Measurements from ENCODE around the gene BOLA1.

BOLA1 gene

DNA sequence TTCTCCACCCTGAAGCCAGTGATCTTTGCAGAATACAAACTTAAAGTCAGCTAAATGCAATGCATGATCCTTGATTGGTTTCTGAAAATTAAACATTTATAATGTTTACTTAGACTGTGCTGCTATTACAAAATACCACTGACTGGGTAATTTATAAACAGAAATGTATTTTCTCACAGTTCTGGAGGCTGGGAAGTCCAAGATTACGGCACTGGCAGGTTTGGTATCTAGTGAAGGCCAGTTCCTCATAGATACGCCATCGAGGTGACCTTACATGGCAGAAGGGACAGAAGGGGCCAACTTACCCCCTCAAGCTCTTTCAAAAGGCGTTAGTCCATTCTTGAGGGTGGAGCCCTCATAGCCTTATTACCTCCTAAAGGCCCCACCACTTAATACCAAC is 2.8 kb upstream of the BOLA1 start:
- Histone ChIP-seq H3K27me3 (ENCODE audit: control insufficient read depth, insufficient read depth, low read length) (no peaks in the 10 kb centered on the region), H3K9me3 (ENCODE audit: control insufficient read depth, low read length) (no peaks in the 10 kb centered on the region), H2AFZ (no peak overlapping the region), H3K27ac (no peak overlapping the region), H3K4me3 (ENCODE audit: low read depth, low read length) (no peak overlapping the region), H3K4me2 (ENCODE audit: low read length) (no peak overlapping the region), H3K36me3 (ENCODE audit: control insufficient read depth, insufficient read depth, low read length) (no peaks in the 10 kb centered on the region), H3K4me1 (no peaks in the 10 kb centered on the region), H3K79me2 (no peaks in the 10 kb centered on the region), H3K9ac (no peak overlapping the region)
- TF ChIP-seq, protein P1, sequence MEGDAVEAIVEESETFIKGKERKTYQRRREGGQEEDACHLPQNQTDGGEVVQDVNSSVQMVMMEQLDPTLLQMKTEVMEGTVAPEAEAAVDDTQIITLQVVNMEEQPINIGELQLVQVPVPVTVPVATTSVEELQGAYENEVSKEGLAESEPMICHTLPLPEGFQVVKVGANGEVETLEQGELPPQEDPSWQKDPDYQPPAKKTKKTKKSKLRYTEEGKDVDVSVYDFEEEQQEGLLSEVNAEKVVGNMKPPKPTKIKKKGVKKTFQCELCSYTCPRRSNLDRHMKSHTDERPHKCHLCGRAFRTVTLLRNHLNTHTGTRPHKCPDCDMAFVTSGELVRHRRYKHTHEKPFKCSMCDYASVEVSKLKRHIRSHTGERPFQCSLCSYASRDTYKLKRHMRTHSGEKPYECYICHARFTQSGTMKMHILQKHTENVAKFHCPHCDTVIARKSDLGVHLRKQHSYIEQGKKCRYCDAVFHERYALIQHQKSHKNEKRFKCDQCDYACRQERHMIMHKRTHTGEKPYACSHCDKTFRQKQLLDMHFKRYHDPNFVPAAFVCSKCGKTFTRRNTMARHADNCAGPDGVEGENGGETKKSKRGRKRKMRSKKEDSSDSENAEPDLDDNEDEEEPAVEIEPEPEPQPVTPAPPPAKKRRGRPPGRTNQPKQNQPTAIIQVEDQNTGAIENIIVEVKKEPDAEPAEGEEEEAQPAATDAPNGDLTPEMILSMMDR (IDR thresholded peaks at IDR 0.05), result no peak

DNA sequence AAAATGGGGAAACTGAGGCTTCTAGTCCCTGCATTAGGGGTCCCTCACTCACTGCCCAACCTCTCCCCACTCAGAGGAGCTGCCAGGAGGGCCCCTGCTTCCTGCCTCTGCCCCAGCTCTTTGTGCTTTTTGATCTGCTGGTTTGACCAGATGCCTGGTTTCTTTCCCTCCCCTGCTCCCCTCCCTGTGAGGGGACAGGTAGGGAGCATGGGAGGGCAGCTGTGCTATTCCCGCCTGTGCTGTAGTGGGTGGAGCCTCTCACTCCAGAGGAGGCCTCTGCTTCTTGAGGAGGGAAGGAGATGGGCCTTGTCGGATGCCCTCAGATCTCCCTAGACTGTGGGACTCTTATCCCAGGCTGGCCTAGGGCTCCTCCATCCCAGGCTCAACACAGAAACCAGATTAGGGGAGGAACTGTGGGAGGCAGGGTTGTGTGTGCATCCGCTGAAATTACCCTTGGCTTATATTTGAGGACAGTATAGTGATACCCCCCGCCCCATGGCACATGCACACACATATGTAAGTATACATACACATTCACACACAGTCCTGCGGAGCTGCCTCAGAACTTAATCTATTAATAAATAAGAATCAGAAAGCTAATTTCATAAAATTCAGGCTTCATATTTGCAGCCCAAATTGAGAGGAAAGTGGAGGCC is 4.6 kb downstream of the BOLA1 start:
- Histone ChIP-seq H3K27me3 (ENCODE audit: control insufficient read depth, insufficient read depth, low read length) (no peaks in the 10 kb centered on the region), H2AFZ (no peak overlapping the region), H3K4me1 (no peaks in the 10 kb centered on the region), H3K4me3 (ENCODE audit: low read depth, low read length) (no peak overlapping the region), H3K9me3 (ENCODE audit: control insufficient read depth, low read length) (no peaks in the 10 kb centered on the region), H3K4me2 (ENCODE audit: low read length) (no peak overlapping the region), H3K9ac (no peak overlapping the region), H3K27ac (no peak overlapping the region), H3K36me3 (ENCODE audit: control insufficient read depth, insufficient read depth, low read length) (no peaks in the 10 kb centered on the region), H3K79me2 (no peaks in the 10 kb centered on the region)
- TF ChIP-seq, protein P1 (IDR thresholded peaks at IDR 0.05), result no peak

DNA sequence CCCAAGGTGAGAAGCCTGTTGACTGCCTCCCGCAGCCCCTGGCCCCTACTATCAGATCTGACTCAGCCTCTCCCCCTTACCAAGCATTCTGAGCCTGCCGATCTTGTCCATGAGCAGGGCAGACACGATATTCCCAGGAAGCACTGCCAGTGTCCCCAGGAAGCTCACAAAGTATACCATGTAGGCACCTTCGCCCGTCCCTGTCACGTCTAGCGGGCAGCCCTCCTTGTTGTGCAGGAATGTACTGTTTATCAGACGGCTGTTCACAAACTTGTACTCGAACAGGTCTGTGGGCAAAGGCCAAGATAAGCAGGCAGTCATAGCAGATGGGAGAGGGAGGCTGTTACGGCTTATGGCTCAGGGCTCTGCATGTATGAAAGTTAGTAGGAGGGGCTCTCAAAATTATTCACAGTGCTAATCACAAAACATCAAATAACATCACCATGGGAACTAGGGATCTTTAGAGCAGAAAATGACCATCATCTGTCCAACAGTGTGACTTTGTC is 7.3 kb downstream of the BOLA1 start:
- TF ChIP-seq, protein P1 (IDR thresholded peaks at IDR 0.05), result no peak
- Histone ChIP-seq H2AFZ (no peak overlapping the region), H3K27ac (no peak overlapping the region), H3K36me3 (ENCODE audit: control insufficient read depth, insufficient read depth, low read length) (no peaks in the 10 kb centered on the region), H3K79me2 (no peaks in the 10 kb centered on the region), H3K4me2 (ENCODE audit: low read length) (no peak overlapping the region), H3K4me3 (ENCODE audit: low read depth, low read length) (no peak overlapping the region), H3K9me3 (ENCODE audit: control insufficient read depth, low read length) (no peaks in the 10 kb centered on the region), H3K27me3 (ENCODE audit: control insufficient read depth, insufficient read depth, low read length) (no peaks in the 10 kb centered on the region), H3K4me1 (no peaks in the 10 kb centered on the region), H3K9ac (no peak overlapping the region)

DNA sequence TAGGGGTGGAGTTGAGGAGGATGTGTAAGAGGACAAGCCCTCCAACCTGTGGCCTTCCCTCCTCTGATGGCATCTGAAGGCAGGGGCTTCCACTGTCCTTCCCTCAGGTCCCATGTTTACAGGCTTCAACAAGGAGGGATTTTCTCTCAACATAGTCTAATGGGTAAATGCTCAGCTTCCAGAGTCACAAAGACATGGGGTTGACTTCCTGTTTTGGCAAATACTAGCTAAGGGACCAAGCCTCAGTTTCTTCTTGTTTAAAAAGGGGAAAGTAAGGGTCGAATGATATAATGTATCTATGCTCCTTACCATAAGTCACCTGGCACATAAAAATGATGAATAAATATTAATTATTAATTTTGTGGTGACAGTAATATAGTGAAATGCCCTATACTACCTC is 15.2 kb downstream of the BOLA1 start:
- Histone ChIP-seq H3K36me3 (ENCODE audit: control insufficient read depth, insufficient read depth, low read length) (no peaks in the 10 kb centered on the region), H3K27ac (no peak overlapping the region), H2AFZ (no peak overlapping the region), H3K9ac (no peak overlapping the region), H3K4me3 (ENCODE audit: low read depth, low read length) (no peak overlapping the region), H3K4me2 (ENCODE audit: low read length) (no peak overlapping the region), H3K27me3 (ENCODE audit: control insufficient read depth, insufficient read depth, low read length) (no peaks in the 10 kb centered on the region), H3K9me3 (ENCODE audit: control insufficient read depth, low read length) (no peaks in the 10 kb centered on the region), H3K4me1 (peaks cover 3% of the 10 kb centered on the region), H3K79me2 (no peaks in the 10 kb centered on the region)
- TF ChIP-seq, protein P1 (IDR thresholded peaks at IDR 0.05), result no peak
